ENCODE data around the gene ZNF678.

DNA sequence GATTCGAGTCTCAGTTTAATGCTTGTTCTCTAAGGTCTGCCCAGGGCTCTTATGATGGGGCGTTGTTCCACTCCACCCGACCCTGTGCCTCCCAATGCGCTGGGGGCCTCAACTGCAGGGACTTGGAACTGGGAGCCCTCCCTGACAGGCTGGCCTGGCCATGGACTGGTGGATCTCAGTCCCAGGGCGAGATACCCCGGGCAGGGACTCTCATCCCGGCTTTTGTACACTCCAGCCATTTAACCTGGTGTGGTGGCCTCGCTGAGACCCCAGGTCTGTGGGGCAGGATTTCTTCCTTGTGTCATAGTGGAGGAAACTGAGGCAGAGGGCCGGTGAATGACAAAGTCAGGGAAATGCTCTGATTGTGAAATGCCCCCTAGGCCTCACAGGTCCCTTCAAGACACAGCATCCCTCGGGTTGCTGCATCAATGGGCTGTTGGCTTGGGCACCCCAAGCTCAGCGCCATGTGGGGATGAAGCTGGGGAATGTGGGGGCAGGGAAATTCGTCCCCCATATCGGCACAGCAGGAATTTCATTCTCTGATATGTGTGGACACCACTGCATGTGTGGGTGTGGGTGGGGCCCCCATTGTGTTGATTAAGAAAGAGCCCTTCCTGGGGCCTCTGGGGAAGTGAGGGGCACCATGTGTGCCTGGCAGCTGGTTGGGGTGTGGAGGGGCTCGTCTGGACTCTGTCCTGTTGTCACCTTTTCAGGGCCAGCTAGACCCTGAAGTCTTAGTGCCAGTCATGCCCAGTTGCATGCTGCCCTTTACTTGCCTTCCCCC lies 19.9 kb upstream of the ZNF678 start:
- TF ChIP-seq EZH2phosphoT487 (IDR thresholded peaks at IDR 0.05; ENCODE audit: insufficient read depth, low read depth) (no peak), EZH2 (IDR thresholded peaks at IDR 0.05; ENCODE audit: insufficient read depth, poor library complexity, severe bottlenecking) (no peak)

Measured in GM23248 (cell line).